ENCODE measurements around the gene ASPN. TPM values are rescaled to one million over a fixed set of nuclear protein-coding genes. Genes with fewer than 3 reads are reported as not detected.

Gene ASPN
- total and polyA plus RNA-seq, 2 experiments from 2014 or later, result 14.0 to 35.3 TPM

DNA sequence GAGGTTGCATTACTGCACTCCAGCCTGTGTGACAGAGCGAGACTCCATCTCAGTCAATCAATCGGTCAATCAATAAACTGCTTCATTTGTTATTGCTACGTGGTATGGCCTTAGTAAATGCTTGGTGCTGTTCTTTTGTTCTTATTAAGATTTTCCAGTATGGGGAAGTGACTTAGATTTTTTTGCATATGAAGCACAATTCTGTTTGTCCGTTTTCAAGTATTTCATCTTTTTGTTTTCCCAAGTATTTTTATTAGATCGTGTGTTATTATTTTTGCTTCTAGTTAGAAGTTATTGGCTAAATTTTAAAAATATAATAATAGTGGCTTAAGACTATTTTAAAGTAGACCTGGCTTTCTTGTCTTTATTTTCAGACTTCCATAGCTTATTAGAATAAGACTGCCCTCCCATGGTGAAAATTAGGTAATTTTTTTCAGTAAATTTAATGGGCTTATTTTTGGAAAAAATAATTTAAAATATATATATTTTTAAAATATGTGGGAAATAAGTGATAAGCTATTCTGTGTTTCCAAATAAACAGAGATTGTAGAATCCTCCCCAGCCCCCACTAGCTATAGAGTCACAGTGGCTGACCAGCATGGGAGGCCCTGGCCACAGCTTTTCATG lies 43.3 kb downstream of the ASPN start:
- DNase-seq (ENCODE audit: low spot score), result peak; percentile 16
- no peak overlapping the region for H2AFZ ChIP-seq
- H3K27me3 ChIP-seq, result no peaks in the 10 kb centered on the region
- no peaks in the 10 kb centered on the region for H3K36me3 ChIP-seq (replicated peaks; ENCODE audit: insufficient read depth, low read depth)
- H3K9me3 ChIP-seq (ENCODE audit: low read depth), result no peaks in the 10 kb centered on the region
- 88% methylated on average over 5 of the region's 5 CpGs for WGBS (ENCODE audit: low lambda C conversion rate, missing lambda C conversion rate)
- H3K27ac ChIP-seq, result no peak overlapping the region
- no peak for TF ChIP-seq EZH2 (IDR thresholded peaks at IDR 0.05; ENCODE audit: borderline replicate concordance)
- TF ChIP-seq CTCF (IDR thresholded peaks at IDR 0.05; ENCODE audit: poor library complexity), result peak; percentile 64
- no peaks in the 10 kb centered on the region for H3K9me2 ChIP-seq (replicated peaks; ENCODE audit: insufficient read depth)
- H4K20me1 ChIP-seq (ENCODE audit: insufficient read depth, poor library complexity, severe bottlenecking), result no peaks in the 10 kb centered on the region
- no peak overlapping the region for H3K4me2 ChIP-seq
- no peaks in the 10 kb centered on the region for H3K4me1 ChIP-seq (ENCODE audit: insufficient read depth)
- H3K79me2 ChIP-seq, result no peaks in the 10 kb centered on the region
- no peak overlapping the region for H3K4me3 ChIP-seq

- H3K36me3 ChIP-seq (replicated peaks; ENCODE audit: insufficient read depth, low read depth), result no peaks in the 10 kb centered on the region
Measured at GRCh38 chr9:92435263-92435662, 47.0 kb downstream of the ASPN start.

DNA sequence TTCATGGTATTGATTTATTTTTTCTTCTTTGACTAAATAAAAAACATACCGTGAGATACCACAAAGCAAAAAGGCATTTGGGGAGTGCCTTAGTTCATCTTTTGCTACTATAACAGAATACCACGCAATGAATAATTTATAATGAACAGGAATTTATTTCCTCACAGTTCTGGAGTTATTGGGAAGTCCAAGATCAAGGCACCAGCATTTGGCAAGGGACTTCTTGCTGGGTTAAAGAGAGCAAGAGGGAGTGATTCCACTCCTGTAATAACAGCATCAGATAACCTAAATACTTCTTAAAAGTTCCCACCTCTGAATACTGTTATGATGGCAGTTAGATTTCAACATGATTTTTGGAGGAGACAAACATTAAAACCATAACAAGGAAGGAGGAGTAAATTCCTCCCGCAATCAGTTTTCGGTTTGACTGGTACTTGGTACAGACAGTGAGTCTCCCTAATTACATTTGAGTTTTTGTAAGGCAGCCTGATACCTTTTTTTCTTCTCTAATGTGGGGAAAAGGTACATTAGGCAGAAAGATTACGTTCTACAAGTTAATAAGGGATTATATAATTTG lies 49.2 kb downstream of the ASPN start:
- 90% methylated on average over 5 of the region's 5 CpGs for WGBS (ENCODE audit: low lambda C conversion rate, missing lambda C conversion rate)
- no peak for DNase-seq (ENCODE audit: low spot score)
- Histone ChIP-seq H2AFZ (no peak overlapping the region), H3K4me3 (no peak overlapping the region), H3K4me1 (ENCODE audit: insufficient read depth) (no peaks in the 10 kb centered on the region), H3K79me2 (no peaks in the 10 kb centered on the region), H4K20me1 (ENCODE audit: insufficient read depth, poor library complexity, severe bottlenecking) (no peaks in the 10 kb centered on the region), H3K27me3 (no peaks in the 10 kb centered on the region), H3K9me2 (replicated peaks; ENCODE audit: insufficient read depth) (no peaks in the 10 kb centered on the region), H3K27ac (no peak overlapping the region), H3K9me3 (ENCODE audit: low read depth) (no peaks in the 10 kb centered on the region), H3K36me3 (replicated peaks; ENCODE audit: insufficient read depth, low read depth) (no peaks in the 10 kb centered on the region), H3K4me2 (no peak overlapping the region)
- TF ChIP-seq EZH2 (IDR thresholded peaks at IDR 0.05; ENCODE audit: borderline replicate concordance), result no peak
- TF ChIP-seq EZH2phosphoT487 (IDR thresholded peaks at IDR 0.05; ENCODE audit: low read depth, severe bottlenecking, unreplicated experiment), result no peak
- no peak for TF ChIP-seq CTCF (IDR thresholded peaks at IDR 0.05; ENCODE audit: poor library complexity)

More at GRCh38 chr9:92435263-92435662, 47.0 kb downstream of the ASPN start:
- TF ChIP-seq EZH2phosphoT487 (IDR thresholded peaks at IDR 0.05; ENCODE audit: low read depth, severe bottlenecking, unreplicated experiment) (no peak), EZH2 (IDR thresholded peaks at IDR 0.05; ENCODE audit: borderline replicate concordance) (no peak), CTCF (IDR thresholded peaks at IDR 0.05; ENCODE audit: poor library complexity) (no peak)
- Histone ChIP-seq H3K4me1 (ENCODE audit: insufficient read depth) (no peaks in the 10 kb centered on the region), H3K4me3 (no peak overlapping the region), H3K9me2 (replicated peaks; ENCODE audit: insufficient read depth) (no peaks in the 10 kb centered on the region), H3K9me3 (ENCODE audit: low read depth) (no peaks in the 10 kb centered on the region), H2AFZ (no peak overlapping the region), H3K27me3 (no peaks in the 10 kb centered on the region), H4K20me1 (ENCODE audit: insufficient read depth, poor library complexity, severe bottlenecking) (no peaks in the 10 kb centered on the region), H3K27ac (no peak overlapping the region), H3K4me2 (no peak overlapping the region), H3K79me2 (no peaks in the 10 kb centered on the region)
- DNase-seq (ENCODE audit: low spot score), result no peak
- 100% methylated on average over 1 of the region's 1 CpG for WGBS (ENCODE audit: low lambda C conversion rate, missing lambda C conversion rate)

All from hepatocyte (in vitro differentiated cells).